GM12892 (cell line): ENCODE data around the gene GMEB1.
"Not testable (repeated sequence)": the region's sequence is repeated elsewhere in the genome, so short reads cannot be mapped to it uniquely, and the experiment has no call there.

Experiments
- DNase-seq: peaks from one replicate; pipeline ENCODE4 v3.0.0; 2011; ENCODE audit not compliant: insufficient read length
- FAIRE-seq: peaks from 2 replicates; lab custom pipeline; 2011; peaks lifted over from hg19 to GRCh38; lab: Jason Lieb, UNC
- POLR2A ChIP-seq: IDR thresholded peaks from 2 replicates; pipeline ENCODE4 v1.6.1; 2011; ENCODE audit warnings: low read depth, low read length, control low read depth
- POLR2AphosphoS5 ChIP-seq: IDR thresholded peaks from 2 replicates; pipeline ENCODE4 v1.6.1; 2011; ENCODE audit warnings: low read depth, low read length, control low read depth
- TAF1 ChIP-seq: IDR thresholded peaks from 2 replicates; pipeline ENCODE4 v1.6.1; 2011; ENCODE audit warnings: low read depth, mild to moderate bottlenecking, control low read depth, low read length, borderline replicate concordance

GMEB1 gene

GRCh38 chr1:28736450-28737306 lies 68.1 kb downstream of the GMEB1 start, which contains the start of gene YTHDF2:
Gene YTHDF2 (plus strand): TSS chr1:28736940. CDS start chr1:28737121, 181 bp downstream.
- FAIRE-seq (peak; percentile 92), DNase-seq (peak; percentile 84)
- TF ChIP-seq POLR2AphosphoS5 (peak; percentile 77), TAF1 (peak; percentile 88; the same call in 1 of the 2 replicates), POLR2A (peak; percentile 82)

GRCh38 chr1:28737307-28738132 lies 68.9 kb downstream of the GMEB1 start:
- DNase-seq, result peak; percentile 59
- TF ChIP-seq POLR2AphosphoS5 (no peak), TAF1 (no peak), POLR2A (no peak)
- FAIRE-seq, result peak; percentile 61

- FAIRE-seq, result no peak
- DNase-seq, result no peak
- no peak for TF ChIP-seq POLR2A
- no peak for TF ChIP-seq TAF1
- TF ChIP-seq POLR2AphosphoS5, result no peak
Observed at GRCh38 chr1:28740118-28740517, 71.5 kb downstream of the GMEB1 start.

GRCh38 chr1:28744184-28744583 lies 75.6 kb downstream of the GMEB1 start:
- no peak for DNase-seq
- FAIRE-seq, result no peak
- TF ChIP-seq POLR2AphosphoS5 (peak; percentile 14; the same call in 1 of the 2 replicates), POLR2A (no peak)

- FAIRE-seq (no peak), DNase-seq (no peak)
- TF ChIP-seq TAF1 (no peak), POLR2A (no peak), POLR2AphosphoS5 (no peak)
Observed at GRCh38 chr1:28745653-28746173, 77.1 kb downstream of the GMEB1 start.

GRCh38 chr1:28750330-28750729 lies 81.7 kb downstream of the GMEB1 start:
- TF ChIP-seq TAF1 (no peak), POLR2AphosphoS5 (no peak), POLR2A (no peak)
- FAIRE-seq (no peak), DNase-seq (no peak)

- not testable (repeated sequence) for DNase-seq, FAIRE-seq
Observed at GRCh38 chr1:28750771-28751294, 82.2 kb downstream of the GMEB1 start.

- FAIRE-seq (peak; percentile 48), DNase-seq (no peak)
- no peak for TF ChIP-seq POLR2AphosphoS5
- no peak for TF ChIP-seq POLR2A
- no peak for TF ChIP-seq TAF1
Observed at GRCh38 chr1:28751315-28752060, 82.9 kb downstream of the GMEB1 start.

GRCh38 chr1:28755701-28756100 lies 87.1 kb downstream of the GMEB1 start:
- no peak for TF ChIP-seq POLR2A
- no peak for TF ChIP-seq POLR2AphosphoS5
- no peak for TF ChIP-seq TAF1
- DNase-seq (no peak), FAIRE-seq (no peak)

- no peak for DNase-seq
- no peak for FAIRE-seq
- TF ChIP-seq TAF1, result no peak
- TF ChIP-seq POLR2AphosphoS5, result no peak
- TF ChIP-seq POLR2A, result no peak
Observed at GRCh38 chr1:28756846-28757245, 88.3 kb downstream of the GMEB1 start.

GRCh38 chr1:28758420-28758819 lies 89.8 kb downstream of the GMEB1 start:
- FAIRE-seq (no peak), DNase-seq (no peak)
- TF ChIP-seq POLR2A (no peak), POLR2AphosphoS5 (peak; percentile 31; the same call in 1 of the 2 replicates)

GRCh38 chr1:28759257-28759656 lies 90.7 kb downstream of the GMEB1 start:
- DNase-seq (no peak), FAIRE-seq (no peak)
- TF ChIP-seq POLR2AphosphoS5 (no peak), POLR2A (no peak)
